MM.1S (cell line): ENCODE measurements around the gene HNF4A.

Source experiments
- CTCF ChIP-seq: fragments of 300-600 bp; sonication (generic); IDR thresholded peaks from 2 replicates; pipeline ENCODE4 v1.5.1; 2016; ENCODE audit warnings: antibody characterized with exemption, low read length, mixed read lengths
- EZH2 ChIP-seq: fragments of 300-600 bp; sonication (generic); optimal IDR thresholded peaks from 2 replicates; pipeline ENCODE3; 2017; ENCODE audit warnings: low read depth, mild to moderate bottlenecking, antibody characterized with exemption, low read length, mixed read lengths
- EZH2phosphoT487 ChIP-seq: fragments of 300-600 bp; sonication (generic); IDR thresholded peaks from 2 replicates; pipeline ENCODE4 v1.6.1; 2018; ENCODE audit warnings: antibody characterized with exemption, low read length

- TF ChIP-seq CTCF (no peak), EZH2 (no peak), EZH2phosphoT487 (no peak)
Measured at GRCh38 chr20:44382641-44383040, 27.1 kb downstream of the HNF4A start.
